Astrocyte of the cerebellum (primary cell): ENCODE results near the gene MYO1D.

ENCODE experiments used
- DNase-seq: peaks from one replicate; pipeline ENCODE4 v3.0.0-alpha.2; 2011; ENCODE audit warnings: low read depth
- H3K4me3 ChIP-seq: 2 replicates; pipeline ENCODE4 v1.5.1; 2011; ENCODE audit warnings: mild to moderate bottlenecking, low read depth, low read length, moderate library complexity
- CTCF ChIP-seq: IDR thresholded peaks from 2 replicates; pipeline ENCODE4 v1.5.1; 2012; ENCODE audit warnings: low read length, low read depth, moderate library complexity, mild to moderate bottlenecking; ENCODE audit errors: missing control alignments
- in situ Hi-C: cut with HindIII; loops from 2 replicates; pipeline ENCODE4 v1.10.0; 2017; ENCODE audit warnings: low sequenced_read_pairs

Gene MYO1D

GRCh38 chr17:32486701-32487472, 390.0 kb downstream of the MYO1D start, which contains the start of gene CDK5R1:
TSS of gene CDK5R1 (plus strand) at chr17:32486993. CDS start at chr17:32487621, 628 bp downstream.
- in situ Hi-C loops: no loop called here
- H3K4me3 ChIP-seq: peak within 1 kb of the TSS; percentile 52
- TF ChIP-seq CTCF: no peak
- DNase-seq: no peak

GRCh38 chr17:32486111-32486700, 390.7 kb downstream of the MYO1D start:
- H3K4me3 ChIP-seq: peak overlapping the region; percentile 52
- DNase-seq: peak; percentile 24
- no peak for TF ChIP-seq CTCF
- in situ Hi-C loops: no loop called here

GRCh38 chr17:32485261-32486110, 391.4 kb downstream of the MYO1D start:
- TF ChIP-seq CTCF: no peak
- no peak for DNase-seq
- no peak overlapping the region for H3K4me3 ChIP-seq
- in situ Hi-C loops: no loop called here

GRCh38 chr17:32484628-32485027, 392.3 kb downstream of the MYO1D start:
- in situ Hi-C loops: no loop called here
- no peak for DNase-seq
- TF ChIP-seq CTCF: no peak
- no peak overlapping the region for H3K4me3 ChIP-seq

- in situ Hi-C loops: no loop called here
- H3K4me3 ChIP-seq: no peak overlapping the region
- no peak for TF ChIP-seq CTCF
- no peak for DNase-seq
These were observed 392.9 kb downstream of the MYO1D start for GRCh38 chr17:32484041-32484461.

- in situ Hi-C loops: no loop called here
- no peak overlapping the region for H3K4me3 ChIP-seq
- DNase-seq: peak; percentile 68
- peak; percentile 80 for TF ChIP-seq CTCF
These were observed 393.4 kb downstream of the MYO1D start for GRCh38 chr17:32483451-32484019.
